ENCODE measurements around the gene CCDC134. TPM values are rescaled to one million over a fixed set of nuclear protein-coding genes. Genes with fewer than 3 reads are reported as not detected.
"Not testable (repeated sequence)": the region's sequence is repeated elsewhere in the genome, so short reads cannot be mapped to it uniquely, and the experiment has no call there.

The CCDC134 gene
- total RNA-seq, 1 donor from 2014 or later = 6.1 TPM

- DNase-seq = no peak
Observed at GRCh38 chr22:41844513-41844912, 44.0 kb downstream of the CCDC134 start.

GRCh38 chr22:41845380-41846267, 45.1 kb downstream of the CCDC134 start:
- DNase-seq = no peak

- no peak for DNase-seq
Observed at GRCh38 chr22:41846268-41846987, 45.9 kb downstream of the CCDC134 start.

GRCh38 chr22:41847300-41847699, 46.8 kb downstream of the CCDC134 start:
- DNase-seq = no peak

- DNase-seq = no peak
Observed at GRCh38 chr22:41848468-41848867, 48.0 kb downstream of the CCDC134 start.

GRCh38 chr22:41856469-41856868, 56.0 kb downstream of the CCDC134 start:
- no peak for DNase-seq

- DNase-seq = peak; percentile 81
Observed at GRCh38 chr22:41857155-41857859, 56.8 kb downstream of the CCDC134 start.

GRCh38 chr22:41857860-41858199, 57.4 kb downstream of the CCDC134 start:
- DNase-seq = no peak

GRCh38 chr22:41862160-41862529, 61.7 kb downstream of the CCDC134 start:
- DNase-seq = peak; percentile 8

- DNase-seq = no peak
Observed at GRCh38 chr22:41862530-41863266, 62.2 kb downstream of the CCDC134 start.

GRCh38 chr22:41863472-41863871, 63.0 kb downstream of the CCDC134 start:
- DNase-seq = no peak

GRCh38 chr22:41868556-41868955, 68.1 kb downstream of the CCDC134 start:
- no peak for DNase-seq

- DNase-seq = not testable (repeated sequence)
Observed at GRCh38 chr22:41870081-41870480, 69.6 kb downstream of the CCDC134 start.

GRCh38 chr22:41870786-41871185, 70.3 kb downstream of the CCDC134 start:
- no peak for DNase-seq

- no peak for DNase-seq
Observed at GRCh38 chr22:41873391-41873790, 72.9 kb downstream of the CCDC134 start.

GRCh38 chr22:41874090-41874489, 73.6 kb downstream of the CCDC134 start:
- no peak for DNase-seq

GRCh38 chr22:41875531-41876270, 75.2 kb downstream of the CCDC134 start:
- DNase-seq = no peak
